HCT116 (cell line): ENCODE results near the gene ANKRD36B. TPM values are rescaled to one million over a fixed set of nuclear protein-coding genes. Genes with fewer than 3 reads are reported as not detected.
A peak's percentile ranks its signal among the peaks of the same experiment; 100 is the strongest.
"Not testable (repeated sequence)": the region's sequence is repeated elsewhere in the genome, so short reads cannot be mapped to it uniquely, and the experiment has no call there.

Experiments used
- ATAC-seq: fragments of 200-7000 bp; cut with Tn5 transposase; 2 replicates; pipeline ENCODE4 v1.9.1; 2020; ENCODE audit warnings: mild to moderate bottlenecking, moderate library complexity
- BruUV-seq: library from RNA; stranded (reverse); fragments of 400-500 nt; replicated peaks from 2 replicates; lab custom pipeline; 2021; lab: Mats Ljungman, UMichigan
- CTCF ChIA-PET: fragments of 300-600 bp; sonication (Branson Sonifier 250); formaldehyde crosslinking; loops from one replicate; lab custom pipeline; 2021; ENCODE audit warnings: antibody characterized with exemption; lab: Charles Lee
- POLR2A ChIA-PET: fragments of 300-600, 350-600 bp; sonication (Branson Sonifier 250); formaldehyde crosslinking; loops from one replicate; lab custom pipeline; 2021; ENCODE audit warnings: antibody characterized with exemption; lab: Charles Lee
- RAD21 ChIA-PET, 2 experiments: fragments of 300-600 bp; sonication (Branson Sonifier 250); formaldehyde crosslinking; loops; one replicate each; lab custom pipeline; 2023; ENCODE audit warnings: low total read pairs in 2 of 2; ENCODE audit not compliant: uncharacterized antibody in 2 of 2, unreplicated experiment in 2 of 2, low non-redundant PET in 1 of 2; lab: Charles Lee
- DNase-seq: peaks from one replicate; pipeline ENCODE4 v3.0.0-alpha.2; 2010; ENCODE audit warnings: low read depth, low spot score
- H2AFZ ChIP-seq: fragments of 200-600 bp; shearing (Covaris generic), sonication (generic); 2 replicates; pipeline ENCODE4 v1.6.1; 2017; ENCODE audit warnings: low read depth, mixed run types, mixed read lengths, antibody characterized with exemption, low read length; ENCODE audit not compliant: poor library complexity, severe bottlenecking
- H3K27ac ChIP-seq: 2 replicates; pipeline ENCODE4 v1.5.1; 2012; ENCODE audit warnings: low read depth, low read length
- H3K27me3 ChIP-seq: fragments of 200-600 bp; sonication (generic); 2 replicates; pipeline ENCODE4 v1.6.1; 2016; ENCODE audit warnings: mixed run types, low read length, mixed read lengths; ENCODE audit not compliant: insufficient read depth
- H3K36me3 ChIP-seq, 2 experiments: fragments of 200-500 bp in 1 of 2; fragments of 200-600 bp in 1 of 2; sonication (Bioruptor generic) in 1 of 2; sonication (generic) in 1 of 2; 2 replicates each; pipeline versions ENCODE4 v1.5.1 to v1.6.1; 2014 to 2016; ENCODE audit warnings: low read length in 2 of 2, inconsistent platforms in 1 of 2, mixed read lengths in 1 of 2, mixed run types in 1 of 2; ENCODE audit not compliant: insufficient read depth in 2 of 2, control insufficient read depth in 1 of 2
- H3K4me1 ChIP-seq, 2 experiments: fragments of 200-600 bp in 1 of 2; sonication (generic) in 1 of 2; 2 replicates each; pipeline versions ENCODE4 v1.5.1 to v1.6.1; 2012 to 2017; ENCODE audit warnings: low read length in 2 of 2, inconsistent platforms in 1 of 2, mild to moderate bottlenecking in 1 of 2, mixed read lengths in 1 of 2, mixed run types in 1 of 2, moderate library complexity in 1 of 2; ENCODE audit not compliant: insufficient read depth in 2 of 2, control insufficient read depth in 1 of 2
- H3K4me2 ChIP-seq: fragments of 200-600 bp; sonication (generic); 2 replicates; pipeline ENCODE4 v1.6.1; 2017; ENCODE audit warnings: mixed run types, low read length, mixed read lengths
- H3K4me3 ChIP-seq, 2 experiments: fragments of 200-600 bp in 1 of 2; sonication (generic) in 1 of 2; replicated peaks in 1 of 2; 2 replicates each; pipeline ENCODE4 v1.5.1; 2011 to 2016; ENCODE audit warnings: low read length in 2 of 2, control low read depth in 1 of 2, low read depth in 1 of 2, mild to moderate bottlenecking in 1 of 2, mixed read lengths in 1 of 2, mixed run types in 1 of 2
- H3K79me2 ChIP-seq: fragments of 200-600 bp; sonication (generic); 2 replicates; pipeline ENCODE4 v1.6.1; 2017; ENCODE audit warnings: mild to moderate bottlenecking, mixed run types, low read length, moderate library complexity, mixed read lengths; ENCODE audit not compliant: insufficient read depth
- H3K9ac ChIP-seq: fragments of 200-600 bp; sonication (generic); 2 replicates; pipeline ENCODE4 v1.6.1; 2016; ENCODE audit warnings: low read length, mixed read lengths
- H3K9me2 ChIP-seq: fragments of 200-600 bp; sonication (generic), shearing (Covaris generic); 2 replicates; pipeline ENCODE4 v1.6.1; 2017; ENCODE audit warnings: mixed run types, mild to moderate bottlenecking, moderate library complexity; ENCODE audit not compliant: insufficient read depth
- H3K9me3 ChIP-seq, 2 experiments: fragments of 200-500 bp in 1 of 2; fragments of 200-600 bp in 1 of 2; sonication (Bioruptor generic) in 1 of 2; sonication (generic) in 1 of 2; 2 replicates each; pipeline ENCODE4 v1.6.1; 2014 to 2017; ENCODE audit warnings: low read length in 2 of 2, mixed read lengths in 2 of 2, inconsistent platforms in 1 of 2, low read depth in 1 of 2, mild to moderate bottlenecking in 1 of 2, mixed run types in 1 of 2, moderate library complexity in 1 of 2; ENCODE audit not compliant: control insufficient read depth in 1 of 2, insufficient read depth in 1 of 2
- H4K20me1 ChIP-seq: fragments of 200-600 bp; sonication (generic), shearing (Covaris generic); 2 replicates; pipeline ENCODE4 v1.6.1; 2017; ENCODE audit warnings: mixed run types, mild to moderate bottlenecking, moderate library complexity; ENCODE audit not compliant: insufficient read depth
- intact Hi-C: fragments of 100-400 bp; cut with micrococcal nuclease; formaldehyde crosslinking; loops from 2 replicates; pipeline ENCODE4 v1.10.0; 2022
- total RNA-seq: library from RNA; stranded (reverse); gene quantifications from one replicate; pipeline ENCODE4 v1.2.1, GENCODE V29; 2021; ENCODE audit not compliant: unreplicated experiment

Gene ANKRD36B
- total RNA-seq, 1 experiment from 2014 or later: 16.5 TPM

- CTCF ChIA-PET, H3K4me2 ChIP-seq, H3K9ac ChIP-seq, BruUV-seq, H3K79me2 ChIP-seq, RAD21 ChIA-PET, H3K27ac ChIP-seq, H3K4me1 ChIP-seq, H3K4me3 ChIP-seq, H3K27me3 ChIP-seq, H2AFZ ChIP-seq, intact Hi-C loops, H4K20me1 ChIP-seq, ATAC-seq, POLR2A ChIA-PET, H3K36me3 ChIP-seq, H3K9me3 ChIP-seq, DNase-seq, H3K9me2 ChIP-seq: not testable (repeated sequence)
Observed at GRCh38 chr2:97525904-97526303, 63.8 kb downstream of the ANKRD36B start.

- CTCF ChIA-PET, intact Hi-C loops, POLR2A ChIA-PET, DNase-seq, RAD21 ChIA-PET, H3K27me3 ChIP-seq, H3K9me3 ChIP-seq, H4K20me1 ChIP-seq, H3K79me2 ChIP-seq, ATAC-seq, H2AFZ ChIP-seq, H3K9me2 ChIP-seq, H3K4me1 ChIP-seq, BruUV-seq, H3K4me3 ChIP-seq, H3K36me3 ChIP-seq, H3K9ac ChIP-seq, H3K4me2 ChIP-seq, H3K27ac ChIP-seq: not testable (repeated sequence)
Observed at GRCh38 chr2:97523816-97524215, 65.9 kb downstream of the ANKRD36B start.

- H3K9me2 ChIP-seq, CTCF ChIA-PET, BruUV-seq, H3K9me3 ChIP-seq, H3K4me1 ChIP-seq, intact Hi-C loops, H3K9ac ChIP-seq, H2AFZ ChIP-seq, POLR2A ChIA-PET, H3K79me2 ChIP-seq, DNase-seq, H3K4me2 ChIP-seq, H3K36me3 ChIP-seq, RAD21 ChIA-PET, H4K20me1 ChIP-seq, H3K4me3 ChIP-seq, H3K27me3 ChIP-seq, H3K27ac ChIP-seq: not testable (repeated sequence)
- peak; percentile 76; the same call in 1 of the 2 replicates for ATAC-seq
Observed at GRCh38 chr2:97522916-97523555, 66.6 kb downstream of the ANKRD36B start.

GRCh38 chr2:97495651-97496050 is 94.0 kb downstream of the ANKRD36B start:
- H3K4me2 ChIP-seq, H3K4me3 ChIP-seq, H3K9me3 ChIP-seq, H3K9ac ChIP-seq, RAD21 ChIA-PET, H3K27me3 ChIP-seq, H3K79me2 ChIP-seq, H3K4me1 ChIP-seq, H4K20me1 ChIP-seq, BruUV-seq, H2AFZ ChIP-seq, ATAC-seq, CTCF ChIA-PET, DNase-seq, intact Hi-C loops, H3K36me3 ChIP-seq, H3K9me2 ChIP-seq, H3K27ac ChIP-seq, POLR2A ChIA-PET: not testable (repeated sequence)
